ENCODE data around the gene BORCS6.

DNA sequence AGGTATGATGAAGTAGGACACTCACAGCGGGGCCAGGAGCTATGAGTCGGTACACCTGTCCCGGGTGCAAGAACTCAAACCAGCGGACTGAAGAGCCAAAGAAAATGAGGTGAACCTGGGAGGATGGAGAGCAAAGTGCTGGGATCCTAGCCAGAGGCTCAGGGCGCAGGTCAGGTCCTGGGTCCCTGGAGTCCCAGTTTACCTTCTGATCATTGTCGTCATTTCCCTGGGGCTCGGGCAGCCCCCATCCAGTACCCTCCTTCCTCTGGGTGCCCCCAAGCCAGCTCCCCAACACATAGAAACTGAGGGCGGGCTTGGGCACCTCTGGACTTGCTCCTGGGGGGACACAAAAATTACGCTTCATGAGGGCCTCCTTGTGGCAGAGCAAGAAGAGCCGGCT, 41.7 kb upstream of the BORCS6 start:
- TF ChIP-seq RAD21 (IDR thresholded peaks at IDR 0.05; ENCODE audit: low read length) (no peak), POLR2A (IDR thresholded peaks at IDR 0.05; ENCODE audit: low read depth, low read length) (no peak), SMC3 (IDR thresholded peaks at IDR 0.05; ENCODE audit: low read depth, low read length) (no peak), MXI1 (IDR thresholded peaks at IDR 0.05; ENCODE audit: borderline replicate concordance, low read depth, low read length) (no peak), FOS (IDR thresholded peaks at IDR 0.05; ENCODE audit: low read depth, low read length) (no peak)
- TF ChIP-seq, protein P1, sequence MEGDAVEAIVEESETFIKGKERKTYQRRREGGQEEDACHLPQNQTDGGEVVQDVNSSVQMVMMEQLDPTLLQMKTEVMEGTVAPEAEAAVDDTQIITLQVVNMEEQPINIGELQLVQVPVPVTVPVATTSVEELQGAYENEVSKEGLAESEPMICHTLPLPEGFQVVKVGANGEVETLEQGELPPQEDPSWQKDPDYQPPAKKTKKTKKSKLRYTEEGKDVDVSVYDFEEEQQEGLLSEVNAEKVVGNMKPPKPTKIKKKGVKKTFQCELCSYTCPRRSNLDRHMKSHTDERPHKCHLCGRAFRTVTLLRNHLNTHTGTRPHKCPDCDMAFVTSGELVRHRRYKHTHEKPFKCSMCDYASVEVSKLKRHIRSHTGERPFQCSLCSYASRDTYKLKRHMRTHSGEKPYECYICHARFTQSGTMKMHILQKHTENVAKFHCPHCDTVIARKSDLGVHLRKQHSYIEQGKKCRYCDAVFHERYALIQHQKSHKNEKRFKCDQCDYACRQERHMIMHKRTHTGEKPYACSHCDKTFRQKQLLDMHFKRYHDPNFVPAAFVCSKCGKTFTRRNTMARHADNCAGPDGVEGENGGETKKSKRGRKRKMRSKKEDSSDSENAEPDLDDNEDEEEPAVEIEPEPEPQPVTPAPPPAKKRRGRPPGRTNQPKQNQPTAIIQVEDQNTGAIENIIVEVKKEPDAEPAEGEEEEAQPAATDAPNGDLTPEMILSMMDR (conservative IDR thresholded peaks at IDR 0.05; ENCODE audit: low read depth, low read length) = no peak
- TF ChIP-seq, protein P2, sequence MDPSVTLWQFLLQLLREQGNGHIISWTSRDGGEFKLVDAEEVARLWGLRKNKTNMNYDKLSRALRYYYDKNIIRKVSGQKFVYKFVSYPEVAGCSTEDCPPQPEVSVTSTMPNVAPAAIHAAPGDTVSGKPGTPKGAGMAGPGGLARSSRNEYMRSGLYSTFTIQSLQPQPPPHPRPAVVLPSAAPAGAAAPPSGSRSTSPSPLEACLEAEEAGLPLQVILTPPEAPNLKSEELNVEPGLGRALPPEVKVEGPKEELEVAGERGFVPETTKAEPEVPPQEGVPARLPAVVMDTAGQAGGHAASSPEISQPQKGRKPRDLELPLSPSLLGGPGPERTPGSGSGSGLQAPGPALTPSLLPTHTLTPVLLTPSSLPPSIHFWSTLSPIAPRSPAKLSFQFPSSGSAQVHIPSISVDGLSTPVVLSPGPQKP (IDR thresholded peaks at IDR 0.05; ENCODE audit: borderline replicate concordance, low read depth, low read length) = no peak

Data from IMR-90 (cell line).